GM12891 (cell line): ENCODE results near the gene EML5.

Experiments
- PAX5 ChIP-seq: IDR thresholded peaks from 2 replicates; pipeline ENCODE4 v1.6.1; 2011; ENCODE audit warnings: low read length, moderate library complexity, mild to moderate bottlenecking; ENCODE audit not compliant: insufficient read depth, severe bottlenecking
- POLR2A ChIP-seq: IDR thresholded peaks from 2 replicates; pipeline ENCODE4 v1.6.1; 2011; ENCODE audit warnings: low read depth, low read length, control low read depth
- POLR2AphosphoS5 ChIP-seq: IDR thresholded peaks from 2 replicates; pipeline ENCODE4 v1.6.1; 2011; ENCODE audit warnings: low read depth, low read length, control low read depth
- POU2F2 ChIP-seq: IDR thresholded peaks from 2 replicates; pipeline ENCODE4 v1.6.1; 2011; ENCODE audit warnings: low read depth, mild to moderate bottlenecking, control low read depth, low read length, moderate library complexity
- SPI1 ChIP-seq: IDR thresholded peaks from 2 replicates; pipeline ENCODE4 v1.6.1; 2011; ENCODE audit warnings: low read depth, low read length, control low read depth
- TAF1 ChIP-seq: IDR thresholded peaks from 2 replicates; pipeline ENCODE4 v1.6.1; 2011; ENCODE audit warnings: low read depth, low read length, control low read depth

DNA sequence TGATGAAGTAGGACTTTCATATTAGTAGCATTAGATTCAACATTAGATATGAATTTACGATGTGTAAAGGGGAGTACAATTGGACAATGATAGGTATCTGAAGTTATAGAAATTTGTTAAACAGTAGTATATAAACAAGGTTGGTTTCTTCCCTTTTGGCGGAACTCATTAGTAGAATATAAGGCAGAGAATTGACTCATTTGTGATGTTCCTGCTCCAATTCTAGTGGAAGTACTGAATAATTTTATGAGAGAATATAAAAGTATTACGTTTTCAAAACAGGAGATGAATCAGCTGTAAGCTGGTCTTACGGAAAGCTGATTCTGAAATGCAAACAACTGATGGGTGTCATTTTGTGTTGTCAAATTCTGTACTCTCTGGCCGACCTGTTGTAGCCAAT is 216.5 kb downstream of the EML5 start:
- TF ChIP-seq POLR2A (no peak), POU2F2 (no peak), POLR2AphosphoS5 (no peak), TAF1 (no peak), SPI1 (no peak), PAX5 (no peak)
